ENCODE results near the gene PGAP6. TPM values are rescaled to one million over a fixed set of nuclear protein-coding genes. Genes with fewer than 3 reads are reported as not detected.
"Not testable (repeated sequence)": the region's sequence is repeated elsewhere in the genome, so short reads cannot be mapped to it uniquely, and the experiment has no call there.

The PGAP6 gene
- total and polyA plus RNA-seq, 2 of the 8 experiments (the other 6 are each of a cell fraction or from before 2014, with no cell fraction given), result 86.8 to 364 TPM

DNA sequence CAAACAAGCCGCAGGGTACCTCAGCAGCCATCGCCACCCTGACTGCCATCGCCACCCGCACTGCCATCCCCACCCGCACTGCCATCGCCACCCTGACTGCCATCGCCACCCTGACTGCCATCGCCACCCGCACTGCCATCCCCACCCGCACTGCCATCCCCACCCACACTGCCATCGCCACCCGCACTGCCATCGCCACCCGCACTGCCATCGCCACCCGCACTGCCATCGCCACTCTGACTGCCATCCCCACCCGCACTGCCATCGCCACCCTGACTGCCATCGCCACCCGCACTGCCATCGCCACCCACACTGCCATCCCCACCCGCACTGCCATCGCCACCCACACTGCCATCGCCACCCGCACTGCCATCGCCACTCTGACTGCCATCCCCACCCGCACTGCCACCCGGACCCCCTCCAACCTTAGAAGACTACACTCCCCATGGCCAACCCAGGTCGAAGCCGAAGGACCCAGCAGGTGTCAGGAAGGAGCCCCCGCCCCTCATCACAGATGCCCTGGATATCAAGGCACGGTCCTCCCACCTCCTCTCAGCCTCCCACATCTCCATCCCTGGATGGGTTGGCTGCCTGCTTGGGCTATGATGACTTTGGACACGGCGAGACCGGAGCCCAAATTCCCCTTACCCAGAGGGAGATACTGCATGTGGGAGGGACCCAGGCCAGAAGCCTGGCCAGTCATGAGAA is 3.5 kb downstream of the PGAP6 start:
- peak overlapping the region; percentile 71; the same call in 1 of the 2 replicates for H3K18ac ChIP-seq (ENCODE audit: extremely low read depth, low read length)
- not testable (repeated sequence) for H3K9ac ChIP-seq (replicated peaks in 1 of 4; ENCODE audit: extremely low read depth in 1 of 4, low read depth in 3 of 4, low read length in 3 of 4); H3K23ac ChIP-seq (ENCODE audit: insufficient read length); H3K27me3 ChIP-seq (replicated peaks in 1 of 4; ENCODE audit: control insufficient read depth in 3 of 4, extremely low read depth in 1 of 4, insufficient read depth in 3 of 4, low read length in 3 of 4); H2BK20ac ChIP-seq (ENCODE audit: low read length); H3K4ac ChIP-seq (replicated peaks; ENCODE audit: insufficient read length, low read depth, low read length); H3K56ac ChIP-seq (replicated peaks; ENCODE audit: insufficient read length, low read depth, low read length); DNase-seq (ENCODE audit: low read depth in 1 of 2, low spot score in 2 of 2); H3K27ac ChIP-seq (ENCODE audit: low read depth, low read length); H2AFZ ChIP-seq (ENCODE audit: low read length); H3K9me3 ChIP-seq (ENCODE audit: insufficient read depth in 2 of 2, low read depth in 1 of 2, low read length in 1 of 2); H4K8ac ChIP-seq (ENCODE audit: extremely low read depth, insufficient read depth, low read length); H3K14ac ChIP-seq (ENCODE audit: insufficient read length); H2AK5ac ChIP-seq (ENCODE audit: low read depth, low read length); FAIRE-seq; H2BK120ac ChIP-seq (replicated peaks; ENCODE audit: low read depth, low read length); H3K79me1 ChIP-seq (ENCODE audit: low read depth, low read length)
- peak overlapping the region; percentile 8 for H4K5ac ChIP-seq (ENCODE audit: insufficient read length, low read depth, low read length)
- ChIA-PET CTCF (ENCODE audit: partially characterized antibody) (interaction anchor here (0.9 to 1.5 kb wide), 3 partner anchors 13 to 16 kb away, joined by 3 to 6 read pairs (median 3); no protein-coding TSS in a partner anchor), POLR2A (ENCODE audit: partially characterized antibody) (interaction anchor here (0.6 to 3.0 kb wide), 4 partner anchors 8 to 110 kb away, joined by 3 to 22 read pairs (median 7); partner anchors contain the start of genes DECR2 and MRPL28)
- H3K23me2 ChIP-seq (ENCODE audit: low read depth, low read length), result peaks cover 10% of the 10 kb centered on the region
- peaks cover 0 to 24% of the 10 kb centered on the region in 2 experiments; a peak in 2 of 4 replicates for H3K79me2 ChIP-seq (ENCODE audit: control insufficient read depth in 1 of 2, insufficient read depth in 2 of 2, low read length in 2 of 2)
- H3K36me3 ChIP-seq (ENCODE audit: control insufficient read depth in 2 of 4, insufficient read depth in 4 of 4, low read length in 3 of 4), result peaks cover 16 to 43% (median 23%) of the 10 kb centered on the region in 4 experiments
- H3K4me1 ChIP-seq (replicated peaks in 1 of 4; ENCODE audit: control insufficient read depth in 3 of 4, insufficient read depth in 4 of 4, low read length in 3 of 4), result peaks cover 6 to 21% (median 12%) of the 10 kb centered on the region in 4 experiments
- H4K20me1 ChIP-seq (replicated peaks in 1 of 2; ENCODE audit: control insufficient read depth in 1 of 2, insufficient read depth in 2 of 2, low read length in 2 of 2), result peaks cover 15 to 34% of the 10 kb centered on the region in 2 experiments
- H3K4me3 ChIP-seq (ENCODE audit: extremely low read depth in 1 of 4, insufficient read depth in 2 of 4, low read depth in 3 of 4, low read length in 4 of 4), result 0 out of 8 replicates have a peak overlapping the region, but pooled peaks of 1 of the 4 experiments have one; percentile 19
- WGBS, 2 experiments (ENCODE audit: extremely low coverage in 1 of 2, insufficient coverage in 1 of 2, insufficient read length in 1 of 2, insufficient replicate concordance in 2 of 2, low coverage in 1 of 2, low lambda C conversion rate in 2 of 2, missing lambda C conversion rate in 1 of 2), result 94% methylated on average over 28 of the region's 36 CpGs; no CpG with 5 or more reads in 1 of the 2 experiments
- peak overlapping the region; percentile 61 for H2BK15ac ChIP-seq (ENCODE audit: low read length)
- peak overlapping the region; percentile 4 for H4K91ac ChIP-seq (replicated peaks; ENCODE audit: insufficient read length, low read length)
- H2BK12ac ChIP-seq (ENCODE audit: low read depth, low read length), result peak overlapping the region; percentile 50; the same call in 1 of the 2 replicates
- H3K4me2 ChIP-seq (ENCODE audit: insufficient read depth in 1 of 2, low read depth in 2 of 2, low read length in 2 of 2), result peak overlapping the region in 1 of 2 experiments; percentile 68; a peak in 1 of 4 replicates
- H2BK5ac ChIP-seq (ENCODE audit: low read depth, low read length), result peak overlapping the region; percentile 75; the same call in 1 of the 2 replicates

Data from H1 (cell line).